Lower lobe of right lung (tissue), 2 donors: ENCODE measurements around the gene PHC1. TPM values are rescaled to one million over a fixed set of nuclear protein-coding genes. Genes with fewer than 3 reads are reported as not detected.
"Not testable (repeated sequence)": the region's sequence is repeated elsewhere in the genome, so short reads cannot be mapped to it uniquely, and the experiment has no call there.

ENCODE experiments used
- ATAC-seq, 2 donors: fragments of 200-7000 bp; cut with Tn5 transposase; one replicate each; pipeline ENCODE4 v1.9.1; 2020 to 2022; ENCODE audit warnings: mild to moderate bottlenecking in 2 of 2, moderate library complexity in 2 of 2
- DNase-seq: peaks from one replicate; pipeline ENCODE4 v3.0.0-alpha.2; 2020
- H3K27ac ChIP-seq: fragments of 200-600 bp; one replicate; pipeline ENCODE4 v1.8.0; 2022
- H3K27me3 ChIP-seq: fragments of 200-600 bp; one replicate; pipeline ENCODE4 v1.8.0; 2022; ENCODE audit warnings: low read depth
- H3K36me3 ChIP-seq: fragments of 200-600 bp; one replicate; pipeline ENCODE4 v1.8.0; 2022; ENCODE audit warnings: mild to moderate bottlenecking
- H3K4me1 ChIP-seq: fragments of 200-600 bp; one replicate; pipeline ENCODE4 v1.8.0; 2022
- H3K4me3 ChIP-seq: fragments of 200-600 bp; one replicate; pipeline ENCODE4 v1.8.0; 2022; ENCODE audit warnings: mild to moderate bottlenecking
- H3K9me3 ChIP-seq: fragments of 200-600 bp; one replicate; pipeline ENCODE4 v1.8.0; 2022
- CTCF ChIP-seq: fragments of 200-600 bp; IDR thresholded peaks from one replicate; pipeline ENCODE4 v1.8.0; 2022; ENCODE audit warnings: antibody characterized with exemption, mild to moderate bottlenecking
- intact Hi-C: fragments of 100-400 bp; cut with DNase I; formaldehyde crosslinking; loops from one replicate; pipeline ENCODE4 v1.11.0; 2022
- long read RNA-seq: library from polyadenylated mRNA; unstranded; transcript quantifications from one replicate; pipeline ENCODE4 v2.0.0, GENCODE V29; 2021
- total RNA-seq: library from RNA; stranded (reverse); fragmentation: NEBNext Ultra II Directional; extraction: Animal tissue kit (Norgen Biotek cat#: 25700); gene quantifications from one replicate; pipeline ENCODE4 v1.2.1, GENCODE V29; 2021
- donor health status: DM: no; HTN: yes; CAD: no; lungs with severe emphysema.

PHC1 gene
- 38.8 TPM for total RNA-seq
- long read RNA-seq, transcript PHC1-214 (15 exons, 3,626 nt) = major isoform, 5 of 28 reads
- long read RNA-seq, partial matches to known transcripts = 14 of 28 reads
- long read RNA-seq, other reads (novel, unspliced or antisense) = 9 of 28 reads

- H3K36me3 ChIP-seq, H3K4me1 ChIP-seq, H3K9me3 ChIP-seq, intact Hi-C loops, H3K27me3 ChIP-seq: not testable (repeated sequence)
- Histone ChIP-seq H3K4me3 (peak within 1 kb of the TSS; percentile 76), H3K27ac (peak within 1 kb of the TSS; percentile 84)
- TF ChIP-seq CTCF = peak; percentile 22
- DNase-seq (peak; percentile 87), ATAC-seq (peak; percentile 90)
Observed at GRCh38 chr12:8914033-8914715, at the start of gene PHC1. Gene PHC1, plus strand, starts transcription at chr12:8914509. Its CDS starts 3,169 bp downstream, at chr12:8917678.

- Histone ChIP-seq H3K27me3 (no peaks in the 10 kb centered on the region), H3K4me3 (no peak overlapping the region), H3K9me3 (no peaks in the 10 kb centered on the region), H3K4me1 (no peaks in the 10 kb centered on the region), H3K36me3 (no peaks in the 10 kb centered on the region), H3K27ac (no peak overlapping the region)
- ATAC-seq (no peak), DNase-seq (no peak)
- TF ChIP-seq CTCF = no peak
- intact Hi-C loops = no loop called here
Observed at GRCh38 chr12:8866429-8866828, 47.9 kb upstream of the PHC1 start.

- Histone ChIP-seq H3K36me3 (no peaks in the 10 kb centered on the region), H3K9me3 (no peaks in the 10 kb centered on the region), H3K4me3 (no peak overlapping the region), H3K4me1 (no peaks in the 10 kb centered on the region), H3K27me3 (no peaks in the 10 kb centered on the region), H3K27ac (no peak overlapping the region)
- DNase-seq (no peak), ATAC-seq (no peak)
- no peak for TF ChIP-seq CTCF
- intact Hi-C loops = no loop called here
Observed at GRCh38 chr12:8867009-8867408, 47.3 kb upstream of the PHC1 start.

GRCh38 chr12:8867786-8868185, 46.5 kb upstream of the PHC1 start:
- no peaks in the 10 kb centered on the region for H3K9me3 ChIP-seq
- no peak for ATAC-seq
- no peaks in the 10 kb centered on the region for H3K36me3 ChIP-seq
- no peak for DNase-seq
- intact Hi-C loops = no loop called here
- H3K27me3 ChIP-seq = no peaks in the 10 kb centered on the region
- H3K4me3 ChIP-seq = no peak overlapping the region
- no peak overlapping the region for H3K27ac ChIP-seq
- no peaks in the 10 kb centered on the region for H3K4me1 ChIP-seq
- no peak for TF ChIP-seq CTCF

- Histone ChIP-seq H3K4me3 (no peak overlapping the region), H3K27me3 (no peaks in the 10 kb centered on the region), H3K27ac (no peak overlapping the region), H3K4me1 (no peaks in the 10 kb centered on the region), H3K36me3 (no peaks in the 10 kb centered on the region), H3K9me3 (no peaks in the 10 kb centered on the region)
- intact Hi-C loops = no loop called here
- no peak for TF ChIP-seq CTCF
- no peak for DNase-seq
- no peak for ATAC-seq
Observed at GRCh38 chr12:8870586-8870985, 43.7 kb upstream of the PHC1 start.
